Stimulated activated CD4-positive, alpha-beta T cell treated with anti-CD3 and anti-CD28 coated beads, Interleukin-2, amount 100 ng/mL, for 4 hours (primary cell): ENCODE measurements around the gene PRDM9.
"Not testable (repeated sequence)": the region's sequence is repeated elsewhere in the genome, so short reads cannot be mapped to it uniquely, and the experiment has no call there.

Experiments used
- DNase-seq: peaks from one replicate; pipeline ENCODE4 v3.0.0-alpha.2; 2020; ENCODE audit warnings: low read depth

The PRDM9 gene

DNA sequence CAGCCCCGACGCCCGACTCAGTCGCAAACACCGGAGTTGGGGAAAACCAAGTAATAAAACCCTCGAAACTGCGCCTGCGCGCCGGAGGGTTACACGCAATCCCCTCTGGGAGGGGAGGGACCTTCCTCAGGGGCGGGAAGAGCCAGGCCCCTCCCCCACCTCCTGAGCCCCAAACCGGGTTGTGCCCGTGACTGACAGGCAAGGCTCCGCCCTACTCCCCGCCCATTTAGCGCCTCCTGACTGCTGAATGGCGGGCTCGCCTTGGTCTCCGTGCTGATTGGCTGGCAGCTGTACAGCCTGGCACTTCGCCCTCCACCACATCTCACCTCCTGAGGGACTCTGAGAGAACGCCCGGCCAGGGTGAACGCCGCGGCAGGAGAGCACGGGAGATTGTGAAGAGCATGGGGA is at the start of gene PRDM9:
Gene PRDM9, plus strand, starts transcription at position 332 of the 408 bp plus-strand sequence. CDS start 1,425 bp downstream, outside the sequence.
- peak; percentile 1 for DNase-seq

DNA sequence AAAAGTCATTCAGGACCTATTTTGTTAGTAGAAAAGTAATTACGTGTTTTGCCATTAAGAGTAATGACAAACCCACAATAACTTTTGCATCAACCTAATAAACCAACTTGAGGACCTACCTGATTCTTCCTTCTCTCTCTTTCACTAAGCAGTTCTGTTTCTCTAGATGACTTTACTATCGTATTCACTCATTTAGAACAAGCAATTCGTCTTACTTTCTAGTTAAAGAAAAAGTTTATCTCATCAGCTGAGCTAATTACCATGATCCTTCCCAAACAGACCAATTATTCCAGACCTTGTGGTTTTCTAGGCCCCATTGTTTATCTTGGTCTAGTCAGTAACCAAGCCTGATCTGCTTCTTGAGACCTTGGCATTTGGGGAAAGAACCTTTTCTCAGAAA is 49.6 kb upstream of the PRDM9 start:
- DNase-seq, result no peak

DNA sequence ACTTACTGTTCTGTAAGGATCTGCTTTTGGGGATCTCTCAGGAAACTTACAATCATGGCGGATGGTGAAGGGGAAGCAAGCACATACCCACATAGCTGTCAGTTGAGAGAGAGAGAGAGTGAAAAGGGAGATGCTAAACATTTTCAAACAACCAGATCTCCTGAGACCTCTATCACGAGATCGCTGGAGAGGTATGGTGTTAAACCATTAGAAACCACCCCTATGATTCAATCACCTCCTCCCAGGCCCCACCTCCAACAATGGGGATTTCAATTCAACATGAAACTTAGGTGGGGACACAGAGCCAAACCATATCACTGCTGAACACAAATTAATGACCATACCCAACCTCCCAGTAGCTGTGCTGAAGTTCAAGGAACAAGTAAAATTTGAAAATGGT is 48.2 kb upstream of the PRDM9 start:
- no peak for DNase-seq

DNA sequence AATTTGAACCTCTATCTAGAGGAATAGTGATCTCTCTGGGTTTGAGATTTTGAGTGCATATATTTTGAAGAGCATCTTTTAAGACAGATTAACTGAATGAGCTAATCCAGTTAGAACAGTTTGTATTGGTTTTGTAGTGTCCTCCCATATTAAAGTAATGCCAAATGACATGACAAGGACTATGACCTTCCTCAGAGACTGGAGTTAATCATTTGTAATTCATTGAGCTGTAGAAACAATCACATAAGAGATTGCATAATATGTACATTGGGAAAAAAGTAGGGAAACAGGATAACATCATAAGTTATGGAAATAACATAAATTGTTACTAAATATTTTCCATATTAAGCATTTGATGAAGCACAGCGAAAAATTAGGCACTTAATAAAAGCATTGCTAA is 45.8 kb upstream of the PRDM9 start:
- DNase-seq, result no peak

DNA sequence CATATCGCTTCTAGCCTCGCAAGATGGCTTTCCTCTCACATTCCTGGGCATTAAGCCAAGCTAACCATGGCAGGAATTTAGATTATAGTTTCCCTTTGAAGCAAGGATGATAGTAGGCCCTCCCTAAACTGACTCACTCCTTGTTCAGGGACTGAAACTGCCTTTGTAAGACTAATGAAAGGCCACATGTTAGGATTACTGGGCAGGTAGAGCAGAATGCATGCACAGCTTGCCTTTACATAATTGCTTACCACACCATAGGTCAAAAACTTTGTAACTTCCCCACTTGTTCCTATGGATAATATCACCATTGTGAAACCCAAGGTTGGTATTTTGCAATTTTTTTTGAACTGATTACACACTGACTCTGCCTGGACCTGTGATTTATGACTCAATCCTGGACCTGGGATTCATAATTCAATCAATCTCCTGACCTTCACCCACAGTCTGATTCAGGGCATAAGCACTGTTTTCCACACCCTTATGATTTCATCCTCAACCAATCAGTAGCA is 41.0 kb upstream of the PRDM9 start:
- no peak for DNase-seq

GRCh38 chr5:23468658-23469057 is 38.8 kb upstream of the PRDM9 start:
- DNase-seq, result no peak

DNA sequence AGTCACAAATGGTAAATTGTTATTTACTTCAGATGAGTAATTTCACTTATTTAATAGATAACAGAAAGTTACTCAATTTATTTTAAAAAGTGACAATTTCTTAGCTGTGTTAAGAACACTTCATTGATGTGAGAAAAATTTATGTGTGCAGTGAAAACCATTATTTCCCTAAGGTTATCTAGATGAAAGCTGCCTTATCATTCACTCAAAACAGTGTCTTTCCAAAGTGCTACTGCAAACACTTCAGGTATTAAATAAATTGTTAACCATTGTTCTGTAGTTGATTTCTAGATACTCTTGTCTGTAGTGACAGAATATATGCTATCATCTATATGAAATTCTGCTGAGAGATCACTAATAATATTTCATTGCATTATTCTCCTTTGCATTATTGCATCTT is 33.5 kb upstream of the PRDM9 start:
- no peak for DNase-seq

DNA sequence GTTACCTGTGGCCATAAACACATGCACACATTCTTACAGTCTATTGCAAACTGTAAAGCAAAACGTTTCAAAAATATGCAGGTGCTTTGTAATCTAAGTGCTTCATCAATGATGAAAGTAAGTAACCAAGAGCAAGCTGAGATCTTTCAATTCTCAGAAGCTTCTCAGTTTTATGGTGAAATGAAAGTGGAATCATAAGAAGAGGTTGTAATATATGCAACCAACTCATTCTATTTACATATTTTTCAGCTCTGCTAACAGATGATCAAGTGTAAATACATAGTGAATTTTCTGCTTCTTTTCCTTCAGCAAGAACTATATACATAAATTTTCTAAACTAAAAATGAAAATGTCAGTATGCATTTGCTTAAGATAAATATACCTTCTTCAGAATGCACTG is 33.1 kb upstream of the PRDM9 start:
- no peak for DNase-seq

GRCh38 chr5:23476580-23476979 is 30.8 kb upstream of the PRDM9 start:
- no peak for DNase-seq

- DNase-seq, result no peak
These were observed 24.8 kb upstream of the PRDM9 start for GRCh38 chr5:23482642-23483041.

GRCh38 chr5:23483090-23483489 is 24.3 kb upstream of the PRDM9 start:
- no peak for DNase-seq

- no peak for DNase-seq
These were observed 23.3 kb upstream of the PRDM9 start for GRCh38 chr5:23484096-23484495.

- not testable (repeated sequence) for DNase-seq
These were observed 21.2 kb upstream of the PRDM9 start for GRCh38 chr5:23486227-23486626.

GRCh38 chr5:23490993-23491392 is 16.4 kb upstream of the PRDM9 start:
- no peak for DNase-seq

DNA sequence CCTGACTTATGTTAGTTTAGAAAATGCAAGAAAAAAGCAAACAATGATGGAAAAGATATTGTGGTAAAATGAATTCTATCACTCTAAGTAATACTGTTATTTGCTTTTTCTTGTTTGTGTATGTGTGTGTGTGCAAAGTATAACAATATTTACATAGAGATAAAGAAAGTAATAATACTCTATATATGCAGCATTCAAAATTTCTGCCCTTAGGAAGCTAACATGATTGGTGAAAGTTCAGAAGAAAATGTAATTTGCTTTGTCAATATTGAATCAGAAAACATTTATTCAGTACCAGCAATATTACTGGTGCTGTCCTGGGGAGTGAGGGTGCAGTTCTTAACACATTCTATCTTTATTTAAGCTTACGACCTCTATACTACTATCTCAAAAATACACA is 12.9 kb upstream of the PRDM9 start:
- no peak for DNase-seq

DNA sequence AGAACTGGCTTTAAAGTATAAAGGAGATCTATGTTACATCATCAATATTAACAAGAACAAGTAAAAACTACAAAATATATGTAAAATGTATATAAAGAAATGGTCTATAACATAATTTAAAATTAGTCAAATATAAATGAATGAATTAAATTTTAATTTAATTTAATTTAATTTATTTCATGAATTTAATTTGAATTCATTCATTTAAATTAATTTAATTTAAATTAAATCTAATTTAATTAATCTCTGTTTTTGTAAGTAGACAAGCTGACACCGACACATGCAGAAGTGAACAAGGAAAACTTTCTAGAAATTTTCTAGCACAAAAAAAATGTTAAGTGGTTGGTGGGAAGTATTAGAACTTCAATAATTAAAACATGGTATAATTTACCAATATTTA is 10.8 kb upstream of the PRDM9 start:
- no peak for DNase-seq

DNA sequence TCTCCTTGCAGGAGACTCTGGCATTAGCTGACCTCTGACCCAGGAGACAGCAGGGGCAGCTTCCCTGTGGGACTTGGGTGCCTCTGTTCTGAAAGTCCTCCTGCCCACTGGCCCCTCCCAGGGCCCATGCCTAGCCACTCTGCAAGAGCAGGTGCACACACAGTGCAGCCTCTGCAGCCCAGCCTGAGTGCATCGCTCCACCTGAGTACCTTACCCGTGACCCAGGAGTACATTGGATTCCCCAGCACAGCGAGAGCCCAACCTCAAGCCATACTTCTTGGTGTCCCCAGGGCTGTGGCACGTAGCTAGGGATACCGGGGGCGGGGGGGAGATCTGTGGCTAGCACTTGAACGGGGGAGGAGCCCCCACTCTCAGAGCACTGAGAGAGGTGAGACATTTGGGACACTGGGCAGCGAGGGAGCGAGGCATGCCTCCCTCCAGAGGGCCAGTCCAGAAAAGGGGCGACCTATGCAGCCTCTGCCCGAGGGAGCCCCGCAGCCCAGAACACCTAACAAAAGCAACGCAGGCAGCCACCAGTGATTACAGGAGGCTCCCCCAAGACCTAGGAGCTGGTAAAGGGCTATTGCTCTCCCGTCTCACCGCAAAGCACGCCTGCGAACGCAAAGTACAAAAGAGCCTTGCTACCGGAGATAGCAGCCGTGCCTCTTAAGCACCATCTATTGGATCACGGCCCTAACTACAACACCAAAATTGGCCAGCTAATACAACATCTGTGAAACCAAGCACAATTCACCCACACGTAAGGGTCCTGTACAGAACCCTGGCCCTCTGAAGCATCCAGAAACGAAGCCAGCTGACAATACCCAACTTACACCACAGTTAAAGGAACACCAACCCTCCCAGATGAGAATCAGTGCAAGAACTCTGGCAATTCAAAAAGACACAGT is 826 bp upstream of the PRDM9 start:
- no peak for DNase-seq

DNA sequence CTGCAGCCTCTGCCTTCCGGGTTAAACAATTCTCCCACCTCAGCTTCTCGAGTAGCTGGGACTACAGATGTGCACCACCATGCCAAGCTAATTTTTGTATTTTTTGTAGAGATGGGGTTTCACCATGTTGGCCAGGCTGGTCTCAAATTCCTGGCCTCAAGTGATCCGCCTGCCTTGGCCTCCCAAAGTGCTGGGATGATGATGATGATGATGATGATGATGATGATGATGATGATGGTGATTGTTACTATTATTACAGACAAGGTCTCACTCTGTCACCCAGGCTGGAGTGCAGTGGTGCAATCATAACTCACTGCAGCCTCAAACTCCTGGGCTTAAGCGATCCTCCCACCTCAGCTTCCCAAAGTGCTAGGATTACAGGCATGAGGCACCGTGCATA is 3.0 kb downstream of the PRDM9 start:
- DNase-seq, result not testable (repeated sequence)

GRCh38 chr5:23522553-23522952 is 15.1 kb downstream of the PRDM9 start:
- DNase-seq, result no peak

- DNase-seq, result no peak
These were observed 15.6 kb downstream of the PRDM9 start for GRCh38 chr5:23523031-23523430.

DNA sequence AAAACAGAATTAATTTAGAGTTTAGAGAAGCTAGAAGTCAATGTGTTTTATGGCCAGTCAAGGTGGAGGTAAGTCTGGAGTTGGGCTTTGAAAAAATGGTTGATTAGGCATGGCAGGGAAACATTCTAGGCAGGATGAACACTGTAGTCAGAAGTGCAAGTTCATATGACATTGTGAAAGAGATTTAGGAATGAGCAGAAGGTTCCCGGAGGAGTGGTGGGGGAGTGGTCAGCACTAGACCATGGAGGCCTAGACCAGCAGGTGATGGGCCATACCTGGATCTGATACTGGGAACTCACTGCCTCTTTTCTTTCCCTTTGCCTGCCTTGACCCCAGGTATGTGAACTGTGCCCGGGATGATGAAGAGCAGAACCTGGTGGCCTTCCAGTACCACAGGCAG is 16.6 kb downstream of the PRDM9 start:
- DNase-seq, result no peak

- DNase-seq, result no peak
These were observed 18.3 kb downstream of the PRDM9 start for GRCh38 chr5:23525751-23526150.

DNA sequence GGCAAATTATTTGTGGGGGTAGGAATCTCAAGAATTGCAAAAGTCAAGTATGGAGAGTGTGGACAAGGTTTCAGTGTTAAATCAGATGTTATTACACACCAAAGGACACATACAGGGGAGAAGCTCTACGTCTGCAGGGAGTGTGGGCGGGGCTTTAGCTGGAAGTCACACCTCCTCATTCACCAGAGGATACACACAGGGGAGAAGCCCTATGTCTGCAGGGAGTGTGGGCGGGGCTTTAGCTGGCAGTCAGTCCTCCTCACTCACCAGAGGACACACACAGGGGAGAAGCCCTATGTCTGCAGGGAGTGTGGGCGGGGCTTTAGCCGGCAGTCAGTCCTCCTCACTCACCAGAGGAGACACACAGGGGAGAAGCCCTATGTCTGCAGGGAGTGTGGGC is 19.2 kb downstream of the PRDM9 start:
- DNase-seq, result not testable (repeated sequence)
